AG10803 (cell line): ENCODE measurements around the gene MTFR2.

ENCODE experiments used
- DNase-seq: peaks from one replicate; pipeline ENCODE4 v3.0.0; 2010; ENCODE audit warnings: low read depth
- H3K4me3 ChIP-seq: 2 replicates; pipeline ENCODE4 v1.5.1; 2011; ENCODE audit warnings: mild to moderate bottlenecking, low read length, control low read depth
- TF ChIP-seq, protein P1 (sequence below): conservative IDR thresholded peaks from 2 replicates; pipeline ENCODE4 v1.5.1; 2011; ENCODE audit warnings: mild to moderate bottlenecking, low read length, control low read depth, inconsistent platforms

MTFR2 gene

GRCh38 chr6:136216503-136217401, 33.4 kb downstream of the MTFR2 start:
- H3K4me3 ChIP-seq = no peak overlapping the region
- DNase-seq = no peak
- TF ChIP-seq, protein P1, sequence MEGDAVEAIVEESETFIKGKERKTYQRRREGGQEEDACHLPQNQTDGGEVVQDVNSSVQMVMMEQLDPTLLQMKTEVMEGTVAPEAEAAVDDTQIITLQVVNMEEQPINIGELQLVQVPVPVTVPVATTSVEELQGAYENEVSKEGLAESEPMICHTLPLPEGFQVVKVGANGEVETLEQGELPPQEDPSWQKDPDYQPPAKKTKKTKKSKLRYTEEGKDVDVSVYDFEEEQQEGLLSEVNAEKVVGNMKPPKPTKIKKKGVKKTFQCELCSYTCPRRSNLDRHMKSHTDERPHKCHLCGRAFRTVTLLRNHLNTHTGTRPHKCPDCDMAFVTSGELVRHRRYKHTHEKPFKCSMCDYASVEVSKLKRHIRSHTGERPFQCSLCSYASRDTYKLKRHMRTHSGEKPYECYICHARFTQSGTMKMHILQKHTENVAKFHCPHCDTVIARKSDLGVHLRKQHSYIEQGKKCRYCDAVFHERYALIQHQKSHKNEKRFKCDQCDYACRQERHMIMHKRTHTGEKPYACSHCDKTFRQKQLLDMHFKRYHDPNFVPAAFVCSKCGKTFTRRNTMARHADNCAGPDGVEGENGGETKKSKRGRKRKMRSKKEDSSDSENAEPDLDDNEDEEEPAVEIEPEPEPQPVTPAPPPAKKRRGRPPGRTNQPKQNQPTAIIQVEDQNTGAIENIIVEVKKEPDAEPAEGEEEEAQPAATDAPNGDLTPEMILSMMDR = no peak

DNA sequence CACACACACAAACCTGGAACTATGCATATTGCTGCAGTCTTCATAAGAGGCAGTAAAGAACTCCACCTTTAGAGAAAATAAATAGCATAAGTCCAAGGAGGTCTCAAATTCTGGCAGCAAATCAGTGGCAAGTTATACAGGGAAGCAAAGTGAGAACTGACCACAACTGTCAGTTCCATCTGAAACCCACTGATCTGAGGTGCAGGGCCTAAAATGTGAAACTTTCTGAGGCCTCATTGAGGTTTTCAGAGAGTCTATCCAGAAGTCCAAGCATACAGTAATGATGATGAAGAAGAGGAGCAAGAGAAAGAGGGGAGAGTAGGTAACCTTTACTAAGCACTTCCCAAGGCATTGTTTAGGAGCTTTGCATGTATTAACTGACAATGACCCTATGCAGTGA, 36.3 kb downstream of the MTFR2 start:
- no peak for DNase-seq
- no peak overlapping the region for H3K4me3 ChIP-seq
- TF ChIP-seq, protein P1 = no peak

DNA sequence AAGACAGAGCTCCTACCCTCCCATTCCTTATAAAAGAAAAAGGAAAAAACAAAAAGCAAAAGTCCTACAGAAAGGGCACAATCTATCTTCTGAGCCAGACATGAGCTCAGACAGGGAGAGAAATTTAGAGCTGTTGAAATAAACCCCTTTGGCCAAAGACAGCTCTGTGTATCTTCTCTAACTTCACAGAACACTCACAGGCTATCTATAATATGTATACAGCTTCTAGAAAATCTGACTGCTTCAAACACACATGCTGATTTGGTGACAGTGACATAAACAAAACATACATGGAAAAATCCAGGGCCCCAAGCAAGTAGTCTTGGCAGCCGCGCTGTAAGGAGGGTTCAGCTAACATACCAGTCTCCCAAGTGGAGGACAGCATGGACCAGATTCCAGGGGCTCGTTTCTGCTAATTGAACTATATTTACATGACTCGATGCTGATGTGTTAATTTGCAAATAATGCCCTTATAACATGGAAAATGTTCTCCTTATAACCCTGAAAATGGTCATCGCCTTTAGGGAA, 37.0 kb downstream of the MTFR2 start:
- TF ChIP-seq, protein P1 = no peak
- H3K4me3 ChIP-seq = no peak overlapping the region
- DNase-seq = no peak

DNA sequence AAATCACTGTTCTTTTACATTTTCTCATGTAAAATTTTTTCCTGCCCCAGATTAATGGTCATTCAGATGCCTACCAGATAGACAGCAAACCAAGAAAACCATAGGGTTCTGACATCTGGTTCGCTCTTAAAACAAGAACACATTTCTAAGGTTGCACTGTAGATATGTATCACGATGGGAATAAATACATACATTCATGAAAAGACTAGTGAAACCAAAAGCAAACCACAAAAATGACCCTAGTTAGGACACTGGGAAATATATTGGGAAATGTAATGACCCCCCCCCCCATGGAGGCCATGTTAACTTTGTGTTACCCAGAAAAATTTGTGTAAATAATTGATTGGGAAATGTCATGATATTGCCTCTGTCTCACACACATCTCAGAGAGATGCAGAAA, 37.5 kb downstream of the MTFR2 start:
- no peak for DNase-seq
- H3K4me3 ChIP-seq = no peak overlapping the region
- TF ChIP-seq, protein P1 = no peak

- no peak for DNase-seq
- TF ChIP-seq, protein P1 = no peak
- H3K4me3 ChIP-seq = no peak overlapping the region
These were observed 39.5 kb downstream of the MTFR2 start for GRCh38 chr6:136210398-136211165.

- H3K4me3 ChIP-seq = no peak overlapping the region
- TF ChIP-seq, protein P1 = no peak
- no peak for DNase-seq
These were observed 40.6 kb downstream of the MTFR2 start for GRCh38 chr6:136209496-136209895.

- H3K4me3 ChIP-seq = no peak overlapping the region
- DNase-seq = no peak
- TF ChIP-seq, protein P1 = no peak
These were observed 41.3 kb downstream of the MTFR2 start for GRCh38 chr6:136208783-136209182.
